Uterus (tissue), 4 donors: ENCODE results near the gene UGT1A3. TPM values are rescaled to one million over a fixed set of nuclear protein-coding genes. Genes with fewer than 3 reads are reported as not detected.

ENCODE experiments used
- DNase-seq, 2 donors: peaks; one replicate each; pipeline ENCODE4 v3.0.0-alpha.2; 2019 to 2020
- H3K27ac ChIP-seq, 2 donors: fragments of 200-600 bp; sonication (generic); 1 replicate in 1 of 2; 2 replicates in 1 of 2; pipeline ENCODE4 v1.5.1; 2016 to 2018
- H3K27me3 ChIP-seq, 2 donors: fragments of 200-600 bp; sonication (generic); one replicate each; pipeline ENCODE4 v1.5.1; 2018 to 2019; ENCODE audit warnings: control low read depth in 1 of 2
- H3K36me3 ChIP-seq, 2 donors: fragments of 200-600 bp; sonication (generic); one replicate each; pipeline ENCODE4 v1.5.1; 2019; ENCODE audit warnings: control low read depth in 1 of 2
- H3K4me1 ChIP-seq, 2 donors: fragments of 200-600 bp; sonication (generic); one replicate each; pipeline ENCODE4 v1.5.1; 2018 to 2019; ENCODE audit warnings: control low read depth in 1 of 2
- H3K4me3 ChIP-seq, 2 donors: fragments of 200-600 bp; sonication (generic); 1 replicate in 1 of 2; 2 replicates in 1 of 2; pipeline ENCODE4 v1.5.1; 2018 to 2019; ENCODE audit warnings: mild to moderate bottlenecking in 1 of 2
- H3K9me3 ChIP-seq, 2 donors: fragments of 200-600 bp; sonication (generic); one replicate each; pipeline ENCODE4 v1.5.1; 2019; ENCODE audit warnings: control low read depth in 1 of 2
- CTCF ChIP-seq, 4 experiments: fragments of 200-600 bp in 2 of 4; fragments of 450-650 bp in 2 of 4; sonication (generic) in 2 of 4; IDR thresholded peaks; one replicate each; pipeline ENCODE4 v1.5.1; 2016 to 2019; ENCODE audit warnings: antibody characterized with exemption in 4 of 4, mild to moderate bottlenecking in 2 of 4, moderate library complexity in 1 of 4
- POLR2A ChIP-seq, 2 donors: fragments of 450-650 bp; IDR thresholded peaks; one replicate each; pipeline ENCODE4 v1.6.1; 2016; ENCODE audit warnings: antibody characterized with exemption in 2 of 2, mild to moderate bottlenecking in 1 of 2, moderate library complexity in 1 of 2
- intact Hi-C: fragments of 100-400 bp; cut with DNase I; formaldehyde crosslinking; loops from one replicate; pipeline ENCODE4 v1.15.1; 2023; ENCODE audit warnings: low total_unique reads
- total RNA-seq, 4 donors: library from RNA; depleted of rRNA in 3 of 4; stranded (reverse); fragments of >200 nt in 3 of 4; gene quantifications; one replicate each; pipeline versions ENCODE4 v1.1.0 to v1.2.4, GENCODE V29; 2014 to 2023
- donor health status: DM: yes; HTN: yes; CAD: no.

UGT1A3 gene
- total RNA-seq, 4 donors from 2014 or later = not detected

- no peaks in the 10 kb centered on the region for H3K9me3 ChIP-seq
- H3K27ac ChIP-seq = no peak overlapping the region
- TF ChIP-seq CTCF (IDR thresholded peaks at IDR 0.05) = no peak
- TF ChIP-seq POLR2A (IDR thresholded peaks at IDR 0.05) = no peak
- H3K4me1 ChIP-seq = no peaks in the 10 kb centered on the region
- intact Hi-C loops = no loop called here
- no peak overlapping the region for H3K4me3 ChIP-seq
- H3K36me3 ChIP-seq = no peaks in the 10 kb centered on the region
- no peak for DNase-seq
- no peaks in the 10 kb centered on the region for H3K27me3 ChIP-seq
These were observed 82.9 kb downstream of the UGT1A3 start for GRCh38 chr2:233811732-233812131.

GRCh38 chr2:233813236-233814055 is 84.6 kb downstream of the UGT1A3 start:
- TF ChIP-seq POLR2A (IDR thresholded peaks at IDR 0.05) (no peak), CTCF (IDR thresholded peaks at IDR 0.05) (no peak)
- Histone ChIP-seq H3K27ac (no peak overlapping the region), H3K4me3 (no peak overlapping the region), H3K4me1 (no peaks in the 10 kb centered on the region), H3K36me3 (no peaks in the 10 kb centered on the region), H3K27me3 (no peaks in the 10 kb centered on the region), H3K9me3 (no peaks in the 10 kb centered on the region)
- intact Hi-C loops = no loop called here
- no peak for DNase-seq

- Histone ChIP-seq H3K9me3 (no peaks in the 10 kb centered on the region), H3K4me1 (no peaks in the 10 kb centered on the region), H3K4me3 (no peak overlapping the region), H3K27me3 (no peaks in the 10 kb centered on the region), H3K27ac (no peak overlapping the region), H3K36me3 (no peaks in the 10 kb centered on the region)
- peak in 1 of 2 donors; percentile 1 for DNase-seq
- TF ChIP-seq CTCF (IDR thresholded peaks at IDR 0.05) (no peak), POLR2A (IDR thresholded peaks at IDR 0.05) (no peak)
- intact Hi-C loops = no loop called here
These were observed 85.4 kb downstream of the UGT1A3 start for GRCh38 chr2:233814056-233814835.

- TF ChIP-seq CTCF (IDR thresholded peaks at IDR 0.05) (no peak), POLR2A (IDR thresholded peaks at IDR 0.05) (no peak)
- Histone ChIP-seq H3K27me3 (no peaks in the 10 kb centered on the region), H3K27ac (no peak overlapping the region), H3K36me3 (no peaks in the 10 kb centered on the region), H3K9me3 (no peaks in the 10 kb centered on the region), H3K4me3 (no peak overlapping the region), H3K4me1 (no peaks in the 10 kb centered on the region)
- no peak for DNase-seq
- intact Hi-C loops = no loop called here
These were observed 87.0 kb downstream of the UGT1A3 start for GRCh38 chr2:233815861-233816260.

- intact Hi-C loops = no loop called here
- no peak for DNase-seq
- Histone ChIP-seq H3K36me3 (no peaks in the 10 kb centered on the region), H3K27me3 (no peaks in the 10 kb centered on the region), H3K4me1 (no peaks in the 10 kb centered on the region), H3K4me3 (no peak overlapping the region), H3K9me3 (no peaks in the 10 kb centered on the region), H3K27ac (no peak overlapping the region)
- no peak for TF ChIP-seq CTCF (IDR thresholded peaks at IDR 0.05)
These were observed 87.5 kb downstream of the UGT1A3 start for GRCh38 chr2:233816334-233816733.
